ENCODE measurements around the gene GALNT10. TPM values are rescaled to one million over a fixed set of nuclear protein-coding genes. Genes with fewer than 3 reads are reported as not detected.

Gene GALNT10
- total and polyA plus RNA-seq, 2 of the 4 experiments (the other 2 are of a cell fraction): 46.2 to 67.0 TPM

DNA sequence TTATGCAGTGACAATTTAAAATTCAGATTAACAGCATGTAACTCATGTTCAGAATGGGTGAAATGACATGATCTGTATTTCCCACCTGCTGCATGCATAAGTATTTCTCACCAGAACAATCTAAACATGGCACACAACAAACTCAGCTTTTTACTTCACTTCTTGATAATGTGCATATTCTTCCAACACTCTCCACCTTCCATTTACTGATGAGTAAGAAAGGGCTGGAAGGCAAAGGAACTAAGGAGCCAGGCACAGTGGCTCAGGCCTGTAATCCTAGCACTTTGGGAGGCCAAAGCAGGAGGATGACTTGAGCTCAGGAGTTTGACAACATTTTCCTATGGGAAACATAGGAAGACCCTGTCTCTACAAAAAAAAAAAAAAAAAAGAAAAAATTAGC lies 219.5 kb downstream of the GALNT10 start:
- Histone ChIP-seq H4K8ac (ENCODE audit: low read depth in 2 of 2, low read length in 2 of 2) (no peak overlapping the region), H2AK9ac (replicated peaks; ENCODE audit: low read depth, low read length, poor library complexity) (no peak overlapping the region), H4K5ac (ENCODE audit: low read depth, low read length) (no peak overlapping the region), H3K23ac (ENCODE audit: low read depth, low read length) (no peak overlapping the region), H2BK120ac (ENCODE audit: low read depth, low read length) (no peak overlapping the region), H2BK15ac (ENCODE audit: low read depth, low read length) (no peak overlapping the region), H4K20me1 (ENCODE audit: insufficient read depth, low read length) (no peaks in the 10 kb centered on the region), H3K9me3 (ENCODE audit: control insufficient read depth, insufficient read depth, low read length) (no peaks in the 10 kb centered on the region), H3K27me3 (ENCODE audit: control insufficient read depth, insufficient read depth, low read length) (no peaks in the 10 kb centered on the region), H3K14ac (replicated peaks; ENCODE audit: low read depth, low read length) (no peak overlapping the region), H2BK20ac (ENCODE audit: low read depth, low read length) (no peak overlapping the region), H2AFZ (replicated peaks; ENCODE audit: low read length, poor library complexity) (no peak overlapping the region), H3K36me3 (ENCODE audit: control insufficient read depth, insufficient read depth, low read length) (peaks cover 26% of the 10 kb centered on the region), H2BK5ac (ENCODE audit: low read depth, low read length, poor library complexity, severe bottlenecking) (no peak overlapping the region), H3K4ac (ENCODE audit: low read depth, low read length) (no peak overlapping the region), H3K4me1 (ENCODE audit: control insufficient read depth, insufficient read depth, low read length) (peaks cover 2% of the 10 kb centered on the region; the same call in 1 of the 2 replicates), H3K4me2 (ENCODE audit: low read depth, low read length) (no peak overlapping the region), H2AK5ac (ENCODE audit: low read depth, low read length) (no peak overlapping the region), H3K9ac (ENCODE audit: low read depth, low read length) (no peak overlapping the region), H4K91ac (ENCODE audit: insufficient read depth, low read depth, low read length) (no peak overlapping the region), H3K79me1 (ENCODE audit: low read depth in 1 of 2, low read length in 2 of 2) (peaks cover 0 to 9% of the 10 kb centered on the region in 2 experiments; a peak in 2 of 4 replicates), H3K27ac (ENCODE audit: insufficient read depth, low read length) (no peak overlapping the region), H3K4me3 (ENCODE audit: insufficient read depth, low read depth, low read length) (no peak overlapping the region), H3K18ac (ENCODE audit: low read depth, low read length) (no peak overlapping the region), H3K56ac (ENCODE audit: extremely low read depth, insufficient read depth, low read length) (no peak overlapping the region), H3K9me1 (ENCODE audit: insufficient read depth, low read length) (peaks cover 3% of the 10 kb centered on the region; the same call in 1 of the 2 replicates)
- in situ Hi-C loops (cut with MboI; ENCODE audit: low sequenced_read_pairs) (no loop called here), intact Hi-C loops (cut with micrococcal nuclease) (no loop called here), dilution Hi-C loops (cut with HindIII; ENCODE audit: low sequenced_read_pairs, unreplicated experiment) (no loop called here)
- ChIA-PET POLR2A (ENCODE audit: unreplicated experiment) (no interaction called here), CTCF (no interaction called here)
- BruUV-seq (replicated peaks): no TSS peak
- ATAC-seq (ENCODE audit: low read depth) (no peak), DNase-seq (no peak)
- no peak for TF ChIP-seq CEBPB (IDR thresholded peaks at IDR 0.05; ENCODE audit: low read depth, low read length)
- TF ChIP-seq POLR2A (IDR thresholded peaks at IDR 0.05; ENCODE audit: low read depth, low read length): no peak
- TF ChIP-seq FOS (IDR thresholded peaks at IDR 0.05; ENCODE audit: low read depth, low read length): no peak
- no peak for TF ChIP-seq BHLHE40 (IDR thresholded peaks at IDR 0.05; ENCODE audit: low read depth, low read length)
- TF ChIP-seq RAD21 (IDR thresholded peaks at IDR 0.05; ENCODE audit: low read length): no peak
- TF ChIP-seq, protein P1, sequence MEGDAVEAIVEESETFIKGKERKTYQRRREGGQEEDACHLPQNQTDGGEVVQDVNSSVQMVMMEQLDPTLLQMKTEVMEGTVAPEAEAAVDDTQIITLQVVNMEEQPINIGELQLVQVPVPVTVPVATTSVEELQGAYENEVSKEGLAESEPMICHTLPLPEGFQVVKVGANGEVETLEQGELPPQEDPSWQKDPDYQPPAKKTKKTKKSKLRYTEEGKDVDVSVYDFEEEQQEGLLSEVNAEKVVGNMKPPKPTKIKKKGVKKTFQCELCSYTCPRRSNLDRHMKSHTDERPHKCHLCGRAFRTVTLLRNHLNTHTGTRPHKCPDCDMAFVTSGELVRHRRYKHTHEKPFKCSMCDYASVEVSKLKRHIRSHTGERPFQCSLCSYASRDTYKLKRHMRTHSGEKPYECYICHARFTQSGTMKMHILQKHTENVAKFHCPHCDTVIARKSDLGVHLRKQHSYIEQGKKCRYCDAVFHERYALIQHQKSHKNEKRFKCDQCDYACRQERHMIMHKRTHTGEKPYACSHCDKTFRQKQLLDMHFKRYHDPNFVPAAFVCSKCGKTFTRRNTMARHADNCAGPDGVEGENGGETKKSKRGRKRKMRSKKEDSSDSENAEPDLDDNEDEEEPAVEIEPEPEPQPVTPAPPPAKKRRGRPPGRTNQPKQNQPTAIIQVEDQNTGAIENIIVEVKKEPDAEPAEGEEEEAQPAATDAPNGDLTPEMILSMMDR (conservative IDR thresholded peaks at IDR 0.05; ENCODE audit: low read depth, low read length): no peak
- no peak for TF ChIP-seq MAFK (IDR thresholded peaks at IDR 0.05; ENCODE audit: low read depth, low read length)
- TF ChIP-seq, protein P2, sequence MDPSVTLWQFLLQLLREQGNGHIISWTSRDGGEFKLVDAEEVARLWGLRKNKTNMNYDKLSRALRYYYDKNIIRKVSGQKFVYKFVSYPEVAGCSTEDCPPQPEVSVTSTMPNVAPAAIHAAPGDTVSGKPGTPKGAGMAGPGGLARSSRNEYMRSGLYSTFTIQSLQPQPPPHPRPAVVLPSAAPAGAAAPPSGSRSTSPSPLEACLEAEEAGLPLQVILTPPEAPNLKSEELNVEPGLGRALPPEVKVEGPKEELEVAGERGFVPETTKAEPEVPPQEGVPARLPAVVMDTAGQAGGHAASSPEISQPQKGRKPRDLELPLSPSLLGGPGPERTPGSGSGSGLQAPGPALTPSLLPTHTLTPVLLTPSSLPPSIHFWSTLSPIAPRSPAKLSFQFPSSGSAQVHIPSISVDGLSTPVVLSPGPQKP (IDR thresholded peaks at IDR 0.05; ENCODE audit: borderline replicate concordance, low read depth, low read length): no peak
- no peak for TF ChIP-seq MAZ (IDR thresholded peaks at IDR 0.05; ENCODE audit: borderline replicate concordance, low read depth, low read length)
- no peak for TF ChIP-seq SMC3 (IDR thresholded peaks at IDR 0.05; ENCODE audit: low read depth, low read length)
- no peak for TF ChIP-seq RCOR1 (IDR thresholded peaks at IDR 0.05; ENCODE audit: insufficient replicate concordance, low read length)
- no peak for TF ChIP-seq RFX5 (IDR thresholded peaks at IDR 0.05; ENCODE audit: low read depth, low read length)
- TF ChIP-seq, protein P3, sequence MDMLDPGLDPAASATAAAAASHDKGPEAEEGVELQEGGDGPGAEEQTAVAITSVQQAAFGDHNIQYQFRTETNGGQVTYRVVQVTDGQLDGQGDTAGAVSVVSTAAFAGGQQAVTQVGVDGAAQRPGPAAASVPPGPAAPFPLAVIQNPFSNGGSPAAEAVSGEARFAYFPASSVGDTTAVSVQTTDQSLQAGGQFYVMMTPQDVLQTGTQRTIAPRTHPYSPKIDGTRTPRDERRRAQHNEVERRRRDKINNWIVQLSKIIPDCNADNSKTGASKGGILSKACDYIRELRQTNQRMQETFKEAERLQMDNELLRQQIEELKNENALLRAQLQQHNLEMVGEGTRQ (IDR thresholded peaks at IDR 0.05; ENCODE audit: low read depth, low read length): no peak
- no peak for TF ChIP-seq CHD1 (IDR thresholded peaks at IDR 0.05; ENCODE audit: low read depth, low read length)
- no peak for TF ChIP-seq NFE2L2 (IDR thresholded peaks at IDR 0.05; ENCODE audit: low read depth, low read length)
- no peak for TF ChIP-seq MXI1 (IDR thresholded peaks at IDR 0.05; ENCODE audit: borderline replicate concordance, low read depth, low read length)

Data from IMR-90 (cell line).